H9 (cell line): ENCODE measurements around the gene DEPDC1B. TPM values are rescaled to one million over a fixed set of nuclear protein-coding genes. Genes with fewer than 3 reads are reported as not detected.

Experiments used
- DNase-seq: peaks from one replicate; pipeline ENCODE4 v3.0.0-alpha.2; 2017
- H2AFZ ChIP-seq: one replicate; pipeline ENCODE4 v1.6.1; 2013; ENCODE audit warnings: mild to moderate bottlenecking, low read length, control low read depth, moderate library complexity
- H2AK5ac ChIP-seq: 2 replicates; pipeline ENCODE4 v1.6.1; 2013; ENCODE audit warnings: low read length, control low read depth, mixed read lengths; ENCODE audit not compliant: insufficient read length
- H2BK120ac ChIP-seq: one replicate; pipeline ENCODE4 v1.6.1; 2013; ENCODE audit warnings: low read depth, mild to moderate bottlenecking, low read length, control low read depth, inconsistent platforms; ENCODE audit not compliant: poor library complexity, severe bottlenecking
- H2BK12ac ChIP-seq: 2 replicates; pipeline ENCODE4 v1.6.1; 2013; ENCODE audit warnings: low read length, control low read depth, mixed read lengths, low read depth; ENCODE audit not compliant: insufficient read length
- H2BK15ac ChIP-seq: 2 replicates; pipeline ENCODE4 v1.6.1; 2013; ENCODE audit warnings: low read depth, low read length, control low read depth
- H2BK20ac ChIP-seq: one replicate; pipeline ENCODE4 v1.6.1; 2013; ENCODE audit warnings: low read depth, mild to moderate bottlenecking, low read length, control low read depth, inconsistent platforms; ENCODE audit not compliant: poor library complexity, severe bottlenecking
- H2BK5ac ChIP-seq: 2 replicates; pipeline ENCODE4 v1.6.1; 2013; ENCODE audit warnings: low read length, control low read depth, mixed read lengths; ENCODE audit not compliant: insufficient read length
- H3K14ac ChIP-seq: 2 replicates; pipeline ENCODE4 v1.6.1; 2013; ENCODE audit warnings: low read length, control low read depth; ENCODE audit not compliant: insufficient read depth
- H3K18ac ChIP-seq: 2 replicates; pipeline ENCODE4 v1.6.1; 2013; ENCODE audit warnings: low read depth, mild to moderate bottlenecking, mixed read lengths, low read length, control low read depth; ENCODE audit not compliant: insufficient read length
- H3K23ac ChIP-seq: 2 replicates; pipeline ENCODE4 v1.6.1; 2013; ENCODE audit warnings: low read length, control low read depth, mixed read lengths, low read depth; ENCODE audit not compliant: insufficient read length
- H3K23me2 ChIP-seq: 2 replicates; pipeline ENCODE4 v1.6.1; 2013; ENCODE audit warnings: low read depth, mild to moderate bottlenecking, mixed read lengths, low read length, control low read depth; ENCODE audit not compliant: insufficient read length, poor library complexity, severe bottlenecking
- H3K27ac ChIP-seq: 2 replicates; pipeline ENCODE4 v1.5.1; 2013; ENCODE audit warnings: low read length, control low read depth, mixed read lengths, low read depth; ENCODE audit not compliant: insufficient read length
- H3K27me3 ChIP-seq: 2 replicates; pipeline ENCODE4 v1.6.1; 2013; ENCODE audit warnings: low read length, control low read depth, inconsistent platforms; ENCODE audit not compliant: insufficient read depth
- H3K4ac ChIP-seq: 2 replicates; pipeline ENCODE4 v1.6.1; 2013; ENCODE audit warnings: low read depth, mild to moderate bottlenecking, control low read depth, inconsistent platforms, low read length, moderate library complexity
- H3K4me1 ChIP-seq: 2 replicates; pipeline ENCODE4 v1.6.1; 2013; ENCODE audit warnings: low read length, control low read depth, inconsistent platforms; ENCODE audit not compliant: insufficient read depth
- H3K4me2 ChIP-seq: 2 replicates; pipeline ENCODE4 v1.6.1; 2013; ENCODE audit warnings: low read length, control low read depth, mixed read lengths; ENCODE audit not compliant: insufficient read length, insufficient read depth
- H3K56ac ChIP-seq: 2 replicates; pipeline ENCODE4 v1.6.1; 2013; ENCODE audit warnings: low read depth, mild to moderate bottlenecking, mixed read lengths, low read length, control low read depth; ENCODE audit not compliant: insufficient read length
- H3K79me1 ChIP-seq: 2 replicates; pipeline ENCODE4 v1.6.1; 2013; ENCODE audit warnings: low read depth, mild to moderate bottlenecking, moderate library complexity, low read length, control low read depth, inconsistent platforms; ENCODE audit not compliant: insufficient read depth, poor library complexity, severe bottlenecking
- H3K79me2 ChIP-seq: 2 replicates; pipeline ENCODE4 v1.6.1; 2013; ENCODE audit warnings: low read length, control low read depth, inconsistent platforms; ENCODE audit not compliant: insufficient read depth
- H3K9ac ChIP-seq: 2 replicates; pipeline ENCODE4 v1.6.1; 2013; ENCODE audit warnings: low read length, control low read depth, mixed read lengths; ENCODE audit not compliant: insufficient read length; ENCODE audit errors: extremely low read depth
- H3K9me3 ChIP-seq: one replicate; pipeline ENCODE4 v1.6.1; 2013; ENCODE audit warnings: low read depth, low read length, inconsistent platforms; ENCODE audit not compliant: control insufficient read depth
- H3T11ph ChIP-seq: one replicate; pipeline ENCODE4 v1.6.1; 2013; ENCODE audit warnings: mild to moderate bottlenecking, low read length, control low read depth, inconsistent platforms
- H4K20me1 ChIP-seq: one replicate; pipeline ENCODE4 v1.6.1; 2013; ENCODE audit not compliant: control insufficient read depth, insufficient read length, insufficient read depth
- H4K5ac ChIP-seq: 2 replicates; pipeline ENCODE4 v1.6.1; 2013; ENCODE audit warnings: low read depth, mild to moderate bottlenecking, mixed read lengths, low read length, control low read depth; ENCODE audit not compliant: insufficient read length
- H4K8ac ChIP-seq: replicated peaks from 2 replicates; pipeline ENCODE4 v1.6.1; 2013; ENCODE audit warnings: low read length, control low read depth, mixed read lengths, low read depth; ENCODE audit not compliant: insufficient read length
- H4K91ac ChIP-seq: 2 replicates; pipeline ENCODE4 v1.6.1; 2013; ENCODE audit warnings: low read depth, mild to moderate bottlenecking, moderate library complexity, mixed read lengths, low read length, control low read depth; ENCODE audit not compliant: insufficient read length
- H3K27ac Mint-ChIP-seq, 3 experiments: 2 replicates in 2 of 3; 3 replicates in 1 of 3; pipeline ENCODE4 v1.8.0; 2020 to 2021; ENCODE audit warnings: mixed read lengths in 3 of 3, mild to moderate bottlenecking in 1 of 3, moderate library complexity in 1 of 3
- H3K27me3 Mint-ChIP-seq: 2 replicates; pipeline ENCODE4 v1.8.0; 2021; ENCODE audit warnings: low read depth, mild to moderate bottlenecking, moderate library complexity, mixed read lengths
- H3K36me3 Mint-ChIP-seq, 3 experiments: 2 replicates in 2 of 3; 3 replicates in 1 of 3; pipeline ENCODE4 v1.8.0; 2020 to 2021; ENCODE audit warnings: low read depth in 3 of 3, mixed read lengths in 3 of 3; ENCODE audit not compliant: insufficient read depth in 1 of 3
- H3K4me1 Mint-ChIP-seq, 2 experiments: 2 replicates each; pipeline ENCODE4 v1.8.0; 2020; ENCODE audit warnings: mixed read lengths in 2 of 2
- H3K4me3 Mint-ChIP-seq, 2 experiments: 2 replicates in 1 of 2; 3 replicates in 1 of 2; pipeline ENCODE4 v1.8.0; 2020 to 2021; ENCODE audit warnings: mild to moderate bottlenecking in 2 of 2, mixed read lengths in 2 of 2, moderate library complexity in 1 of 2
- H3K9me3 Mint-ChIP-seq, 2 experiments: 2 replicates in 1 of 2; 3 replicates in 1 of 2; pipeline ENCODE4 v1.8.0; 2020; ENCODE audit warnings: mild to moderate bottlenecking in 2 of 2, mixed read lengths in 2 of 2, moderate library complexity in 1 of 2
- WGBS: extraction: QIAGEN DNeasy Blood & Tissue Kit; methylation state at CpG from one replicate; pipeline ENCODE4 v1.1.7; 2013; ENCODE audit warnings: missing lambda C conversion rate, low lambda C conversion rate, mixed read lengths; ENCODE audit not compliant: insufficient read length; ENCODE audit errors: extremely low coverage; 5-methylcytosine and 5-hydroxymethylcytosine counted together
- total RNA-seq: library from RNA; stranded (reverse); gene quantifications from 2 replicates; pipeline ENCODE4 v1.2.1, GENCODE V29; 2021
- TF ChIP-seq, protein P1 (sequence below): fragments of 200-600 bp; sonication (generic); conservative IDR thresholded peaks from 3 replicates; pipeline ENCODE4 v1.8.0; 2021; ENCODE audit warnings: antibody characterized with exemption, mild to moderate bottlenecking

DEPDC1B gene
- total RNA-seq, 1 experiment from 2014 or later, result 49.0 TPM

DNA sequence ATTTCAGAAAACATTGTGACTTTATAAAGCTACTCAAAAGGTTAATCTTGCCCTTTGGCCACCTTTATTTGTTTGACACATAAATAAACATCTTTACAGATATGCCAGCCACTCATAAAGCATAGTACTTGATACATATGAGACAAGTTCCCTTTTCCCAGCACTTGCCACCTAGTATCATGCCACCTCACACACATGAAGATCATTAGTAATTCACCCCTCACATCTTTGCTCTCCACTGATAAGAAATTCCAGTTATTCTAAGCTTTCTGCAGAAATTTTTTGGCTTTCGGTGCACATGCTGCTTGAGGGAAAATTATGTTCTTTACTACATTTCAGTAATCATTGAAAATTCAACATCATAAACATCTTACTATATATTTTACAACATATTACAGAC, 59.1 kb downstream of the DEPDC1B start:
- no peaks in the 10 kb centered on the region for H3K9me3 ChIP-seq
- H3K18ac ChIP-seq, result no peak overlapping the region
- no peak overlapping the region for H3K27ac Mint-ChIP-seq
- no peak overlapping the region for H3K56ac ChIP-seq
- no peak overlapping the region for H2BK120ac ChIP-seq
- no peak overlapping the region for H3K9ac ChIP-seq
- no peak overlapping the region for H2BK5ac ChIP-seq
- no peaks in the 10 kb centered on the region; the same call in 1 of the 2 replicates for H3K79me2 ChIP-seq
- H3K36me3 Mint-ChIP-seq, result peaks cover 30 to 67% (median 62%) of the 10 kb centered on the region in 3 experiments; a peak in 6 of 7 replicates
- H3K27me3 Mint-ChIP-seq, result no peaks in the 10 kb centered on the region
- WGBS, result no CpG with 5 or more reads among the region's 1 CpG
- no peak overlapping the region for H3T11ph ChIP-seq
- TF ChIP-seq, protein P1, sequence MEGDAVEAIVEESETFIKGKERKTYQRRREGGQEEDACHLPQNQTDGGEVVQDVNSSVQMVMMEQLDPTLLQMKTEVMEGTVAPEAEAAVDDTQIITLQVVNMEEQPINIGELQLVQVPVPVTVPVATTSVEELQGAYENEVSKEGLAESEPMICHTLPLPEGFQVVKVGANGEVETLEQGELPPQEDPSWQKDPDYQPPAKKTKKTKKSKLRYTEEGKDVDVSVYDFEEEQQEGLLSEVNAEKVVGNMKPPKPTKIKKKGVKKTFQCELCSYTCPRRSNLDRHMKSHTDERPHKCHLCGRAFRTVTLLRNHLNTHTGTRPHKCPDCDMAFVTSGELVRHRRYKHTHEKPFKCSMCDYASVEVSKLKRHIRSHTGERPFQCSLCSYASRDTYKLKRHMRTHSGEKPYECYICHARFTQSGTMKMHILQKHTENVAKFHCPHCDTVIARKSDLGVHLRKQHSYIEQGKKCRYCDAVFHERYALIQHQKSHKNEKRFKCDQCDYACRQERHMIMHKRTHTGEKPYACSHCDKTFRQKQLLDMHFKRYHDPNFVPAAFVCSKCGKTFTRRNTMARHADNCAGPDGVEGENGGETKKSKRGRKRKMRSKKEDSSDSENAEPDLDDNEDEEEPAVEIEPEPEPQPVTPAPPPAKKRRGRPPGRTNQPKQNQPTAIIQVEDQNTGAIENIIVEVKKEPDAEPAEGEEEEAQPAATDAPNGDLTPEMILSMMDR, result no peak
- no peak for DNase-seq
- no peak overlapping the region for H4K91ac ChIP-seq
- no peaks in the 10 kb centered on the region for H3K9me3 Mint-ChIP-seq
- no peak overlapping the region for H3K4me2 ChIP-seq
- no peak overlapping the region for H3K14ac ChIP-seq
- no peak overlapping the region for H4K5ac ChIP-seq
- peaks cover 3% of the 10 kb centered on the region for H3K79me1 ChIP-seq
- H3K23me2 ChIP-seq, result no peaks in the 10 kb centered on the region
- no peaks in the 10 kb centered on the region for H3K4me1 Mint-ChIP-seq
- H4K20me1 ChIP-seq, result no peaks in the 10 kb centered on the region
- H3K4me3 Mint-ChIP-seq, result no peak overlapping the region
- no peak overlapping the region for H3K27ac ChIP-seq
- H2BK20ac ChIP-seq, result no peak overlapping the region
- H4K8ac ChIP-seq, result no peak overlapping the region
- no peaks in the 10 kb centered on the region for H3K4me1 ChIP-seq
- no peak overlapping the region for H2BK15ac ChIP-seq
- no peak overlapping the region for H2AFZ ChIP-seq
- H3K27me3 ChIP-seq, result no peaks in the 10 kb centered on the region
- no peak overlapping the region for H3K23ac ChIP-seq
- H3K4ac ChIP-seq, result no peak overlapping the region
- H2AK5ac ChIP-seq, result no peak overlapping the region
- no peak overlapping the region for H2BK12ac ChIP-seq
